Muscle of arm (tissue), 12 donors: Measurements from ENCODE around the gene MMP2. TPM values are rescaled to one million over a fixed set of nuclear protein-coding genes. Genes with fewer than 3 reads are reported as not detected.

Experiments
- DNase-seq: peaks from one replicate; pipeline ENCODE4 v3.0.0-alpha.2; 2013
- polyA plus RNA-seq, 12 donors: library from polyadenylated mRNA; unstranded; fragments of 120-200 nt; gene quantifications; one replicate each; pipeline ENCODE4 v1.2.1, GENCODE V29; 2013; ENCODE audit not compliant: insufficient read length in 12 of 12

Gene MMP2
- polyA plus RNA-seq, 12 donors: 269 to 849 (median 541) TPM; not detected in 1

DNA sequence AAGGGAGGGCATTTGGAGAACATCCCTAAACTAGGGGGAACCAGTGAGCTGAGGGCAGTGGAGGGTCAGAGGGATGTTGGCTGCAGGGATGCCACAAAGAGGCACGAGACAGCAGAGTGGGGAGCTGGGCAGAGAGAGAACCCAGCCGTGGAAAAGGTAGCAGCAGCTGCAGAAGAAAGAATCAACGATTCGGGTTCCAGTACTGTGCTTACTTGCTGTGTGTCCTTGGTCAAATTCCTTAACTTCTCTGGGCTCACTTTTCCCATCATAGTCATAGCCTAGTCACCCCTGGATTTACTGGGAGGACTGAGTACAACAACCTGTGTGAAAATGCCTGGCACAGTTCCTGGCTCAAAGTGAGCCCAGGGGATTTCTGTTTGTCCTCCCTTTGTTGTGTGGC lies 12.8 kb upstream of the MMP2 start:
- no peak for DNase-seq

DNA sequence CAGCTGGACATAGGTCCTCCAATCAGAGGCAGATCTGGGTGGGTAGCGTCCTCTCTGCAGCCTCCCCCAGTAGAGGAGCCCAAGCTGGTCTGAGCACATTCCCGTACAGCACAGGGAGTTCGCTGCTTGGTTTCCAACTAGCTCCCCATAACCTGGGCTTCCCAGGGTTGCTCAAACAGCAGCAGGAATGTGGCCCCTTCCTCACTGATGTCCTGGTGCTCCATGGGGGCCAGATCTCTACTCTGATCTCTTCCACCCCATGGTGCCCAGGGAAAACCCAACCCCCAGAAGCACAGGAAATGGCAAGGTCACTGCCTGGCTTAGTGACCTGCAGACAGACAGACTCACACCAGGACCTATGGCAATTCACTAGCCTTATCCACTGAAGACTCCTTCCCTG lies 11.1 kb upstream of the MMP2 start:
- DNase-seq: no peak

DNA sequence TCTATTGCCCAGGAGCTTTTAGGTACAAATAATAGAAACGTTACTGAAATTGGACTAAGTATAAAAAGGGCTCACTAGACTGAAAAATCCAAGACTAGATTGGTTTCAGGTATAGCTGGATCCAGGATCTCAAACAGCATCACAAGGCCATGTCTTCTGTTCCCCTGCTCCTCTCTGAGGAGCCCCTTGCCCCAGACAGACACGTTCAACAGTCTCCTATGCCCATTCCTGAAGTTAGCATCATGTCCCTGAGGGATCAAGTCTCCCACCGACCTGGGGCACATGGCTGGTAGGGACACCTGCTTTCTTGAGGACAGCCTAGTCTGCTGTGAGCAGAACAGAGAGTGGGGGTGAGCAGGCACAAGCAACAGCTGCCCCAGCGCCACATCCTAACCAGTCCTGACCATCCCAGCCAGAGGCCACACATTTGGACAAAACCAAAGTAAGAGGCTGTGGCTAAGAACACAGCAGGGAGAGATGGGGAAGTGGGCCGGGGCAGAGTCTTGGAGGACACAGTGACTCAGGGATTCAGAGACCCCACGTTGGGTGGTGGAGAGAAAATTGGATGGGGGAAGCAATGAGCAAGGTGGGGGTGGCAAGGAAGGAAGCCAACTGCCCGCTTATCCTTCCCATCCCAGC lies 10.5 kb upstream of the MMP2 start:
- DNase-seq: no peak

DNA sequence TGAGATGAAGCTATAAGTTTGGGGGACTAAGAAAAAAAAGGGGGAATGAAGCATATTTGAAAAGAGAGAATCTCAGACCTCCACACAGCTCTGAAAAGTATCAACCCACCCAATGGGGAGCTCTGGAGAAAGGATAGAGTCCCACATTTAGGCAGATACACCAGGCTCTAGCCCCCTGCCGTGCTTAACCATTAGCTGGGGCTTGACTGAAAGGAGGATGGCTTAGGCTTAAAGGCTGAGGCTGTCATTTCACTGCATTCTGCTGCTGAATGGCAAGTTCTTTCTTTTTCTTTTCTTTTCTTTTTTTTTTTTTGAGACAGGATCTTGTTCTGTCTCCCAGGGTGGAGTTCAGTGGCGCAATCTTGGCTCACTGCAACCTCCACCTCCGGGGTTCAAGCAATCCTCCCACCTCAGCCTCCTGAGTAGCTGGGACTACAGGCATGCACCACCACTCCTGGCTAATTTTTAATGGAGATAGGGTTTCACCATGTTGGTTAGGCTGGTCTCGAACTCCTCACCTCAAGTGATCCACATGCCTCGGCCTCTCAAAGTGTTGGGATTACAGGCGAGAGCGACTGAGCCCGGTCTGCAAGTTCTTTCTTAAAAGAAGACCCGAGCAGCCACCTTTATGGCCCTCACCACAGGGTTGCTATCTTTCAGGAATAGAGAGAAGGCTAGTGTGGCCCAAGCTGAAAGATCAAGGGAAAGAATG lies 9.0 kb upstream of the MMP2 start:
- no peak for DNase-seq

DNA sequence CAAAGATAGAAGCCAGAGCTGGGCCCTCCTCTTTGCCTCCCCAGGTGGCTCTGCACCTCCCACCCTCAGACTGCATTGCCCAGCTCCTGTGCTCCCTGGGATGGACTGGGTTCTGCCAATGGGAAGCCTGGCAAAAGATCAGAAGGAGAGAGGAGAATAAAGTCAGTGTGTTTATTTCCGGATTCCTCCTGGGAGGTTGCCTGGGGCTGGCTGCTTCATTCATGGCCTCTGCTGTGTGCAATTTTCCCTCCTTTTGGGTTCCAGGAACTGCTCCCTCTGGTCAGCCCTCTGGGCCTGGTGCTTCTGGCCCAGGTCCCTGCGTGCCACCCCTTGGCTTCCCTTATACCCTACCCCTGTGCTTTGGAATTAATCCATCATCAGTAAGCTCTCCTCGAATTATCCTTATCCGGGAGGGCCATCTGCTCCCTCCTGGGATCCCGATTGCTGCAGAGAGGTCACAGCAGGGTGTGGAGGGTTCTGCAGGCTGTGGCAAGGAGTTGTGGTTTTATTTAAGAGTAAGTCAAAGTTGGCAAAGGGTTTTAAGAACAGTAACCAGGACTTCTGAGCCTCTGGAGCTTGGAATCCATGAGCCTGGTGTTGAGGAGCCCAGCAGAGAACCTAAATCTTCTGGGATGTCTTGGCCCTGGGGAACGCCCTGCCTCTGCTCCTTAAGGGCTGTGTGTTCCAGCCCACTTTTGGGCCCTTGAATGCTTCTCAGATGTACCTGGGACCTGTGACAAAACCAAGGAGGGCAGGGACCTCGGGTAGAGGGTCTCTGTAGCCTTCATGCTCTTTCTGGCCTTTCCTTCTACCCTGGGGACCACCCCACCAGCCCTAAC lies 8.2 kb upstream of the MMP2 start:
- DNase-seq: no peak

DNA sequence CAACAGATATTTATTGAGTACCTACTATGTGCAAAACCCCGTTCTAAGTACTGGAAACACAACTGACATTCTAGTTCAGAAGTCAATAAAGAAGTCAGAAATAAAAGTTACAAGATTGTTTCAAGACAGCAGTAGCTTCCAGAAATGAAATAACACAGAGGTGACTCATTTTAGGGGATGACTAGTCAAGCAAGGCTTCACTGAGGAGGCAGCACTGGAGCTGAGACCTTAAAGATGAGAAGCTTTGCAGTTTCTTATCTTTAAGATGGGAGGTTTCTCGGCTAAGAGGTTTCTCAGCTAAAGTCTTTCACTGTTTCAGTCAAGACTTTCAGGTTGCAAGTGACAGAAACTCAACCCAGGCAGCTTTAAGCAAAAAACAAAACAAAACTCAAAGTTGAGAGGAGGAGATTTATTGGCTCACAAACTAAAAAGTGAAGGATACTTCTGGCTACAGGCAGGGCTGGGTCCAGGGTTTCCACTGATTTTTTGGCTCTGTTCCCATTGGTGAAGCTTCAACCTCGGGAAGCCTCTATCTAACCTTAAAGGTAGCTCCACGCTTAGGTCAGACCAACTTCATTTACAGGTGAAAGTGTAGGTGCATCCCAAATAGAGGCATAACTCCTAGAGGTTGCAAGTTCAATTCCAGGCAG lies 7.4 kb upstream of the MMP2 start:
- DNase-seq: no peak

DNA sequence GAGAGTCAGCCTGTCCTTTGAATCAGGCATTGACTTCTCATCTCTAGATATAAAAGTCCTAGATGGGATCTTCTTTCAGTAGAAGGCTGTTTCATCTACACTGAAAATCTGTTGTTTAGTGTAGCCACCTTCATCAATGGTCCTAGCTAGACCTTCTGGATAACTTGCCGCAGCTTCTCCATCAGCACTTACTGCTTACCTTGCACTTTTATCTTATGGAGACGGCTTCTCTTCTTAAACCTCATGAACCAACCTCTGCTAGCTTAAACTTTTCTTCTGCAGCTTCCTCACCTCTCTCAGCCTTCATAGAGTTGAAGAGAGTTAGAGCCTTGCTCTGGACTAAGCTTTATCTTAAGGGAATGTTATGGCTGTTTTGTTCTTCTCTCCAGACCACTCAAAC lies 5.4 kb upstream of the MMP2 start:
- DNase-seq: no peak

DNA sequence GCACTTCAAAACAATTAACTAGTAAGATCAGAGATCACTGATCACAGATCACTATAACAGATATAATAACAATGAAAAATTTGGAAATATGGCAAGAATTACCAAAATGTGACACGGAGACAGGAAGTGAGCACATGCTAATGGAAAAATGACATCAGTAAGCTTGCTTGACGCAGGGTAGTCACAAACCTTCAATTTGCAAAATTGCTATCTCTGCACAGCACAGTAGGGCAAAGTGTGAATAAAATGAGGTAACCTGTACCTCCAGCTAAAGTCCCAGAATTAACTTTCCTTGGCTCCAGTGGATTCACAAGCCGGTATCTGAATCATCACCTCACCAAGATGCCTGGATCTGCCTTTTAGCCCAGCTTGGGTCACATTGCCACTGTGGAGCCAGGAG lies 4.2 kb upstream of the MMP2 start:
- DNase-seq: no peak

DNA sequence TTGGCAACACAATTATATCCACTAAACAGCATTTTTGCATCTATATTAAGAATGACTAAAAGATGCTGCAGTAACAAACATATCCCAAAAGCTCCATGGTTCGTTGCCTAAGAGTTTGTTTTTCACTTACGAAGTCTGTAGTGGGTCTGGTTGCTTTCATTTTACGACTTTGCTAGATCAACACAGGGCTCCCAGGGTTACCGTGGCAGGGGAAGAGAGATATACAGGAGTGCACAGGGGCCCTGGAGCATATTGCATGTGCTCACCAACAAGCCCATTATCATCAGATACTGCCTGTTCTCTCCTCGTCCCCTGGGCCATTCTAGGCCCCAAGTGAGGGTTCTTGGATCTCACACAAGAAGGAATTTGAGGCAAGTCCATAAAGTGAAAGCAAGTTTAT lies 3.1 kb upstream of the MMP2 start:
- DNase-seq: peak; percentile 52

DNA sequence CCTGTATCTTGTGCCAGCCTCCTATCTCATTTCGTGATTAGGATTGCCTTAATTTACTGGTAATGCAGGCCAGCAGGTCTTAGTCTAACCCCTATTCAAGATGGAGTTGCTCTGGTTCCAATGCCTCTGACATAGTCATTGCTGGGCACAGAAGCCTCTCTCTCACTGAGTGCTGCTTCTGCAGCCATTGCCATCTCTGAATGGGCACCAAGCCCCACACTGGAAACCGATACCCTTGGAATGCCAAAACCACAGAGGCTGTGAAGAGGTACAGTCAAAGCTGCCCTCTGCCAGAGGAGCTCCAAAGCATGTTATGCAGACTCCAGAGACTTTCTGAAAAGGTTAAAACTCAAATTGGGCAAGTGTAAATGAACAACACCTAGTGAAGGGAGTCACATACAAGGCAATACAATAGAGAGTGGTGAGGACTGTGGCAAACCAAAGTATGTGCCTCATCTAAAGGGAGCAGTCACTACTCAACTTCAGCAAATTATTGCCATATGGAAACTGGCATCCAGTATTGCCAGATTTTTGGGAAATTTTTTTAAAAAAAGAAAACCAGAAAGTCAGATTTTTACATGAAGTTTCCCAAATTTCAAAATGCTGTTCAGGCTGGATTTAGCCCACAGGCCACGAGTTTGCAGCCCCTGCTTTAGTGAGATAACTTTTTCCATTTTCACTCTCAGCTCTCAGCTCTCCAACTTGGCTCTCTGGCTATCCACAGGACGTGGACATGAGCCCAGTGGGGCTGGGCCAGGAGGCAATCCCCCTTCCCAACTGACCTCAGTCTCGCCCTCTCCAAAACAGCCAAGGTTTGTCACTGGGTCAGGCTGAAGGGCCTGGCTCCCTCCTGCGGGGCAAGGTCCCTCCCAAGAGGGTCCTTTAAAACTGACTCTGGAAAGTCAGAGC lies 2.1 kb upstream of the MMP2 start:
- peak; percentile 90 for DNase-seq

DNA sequence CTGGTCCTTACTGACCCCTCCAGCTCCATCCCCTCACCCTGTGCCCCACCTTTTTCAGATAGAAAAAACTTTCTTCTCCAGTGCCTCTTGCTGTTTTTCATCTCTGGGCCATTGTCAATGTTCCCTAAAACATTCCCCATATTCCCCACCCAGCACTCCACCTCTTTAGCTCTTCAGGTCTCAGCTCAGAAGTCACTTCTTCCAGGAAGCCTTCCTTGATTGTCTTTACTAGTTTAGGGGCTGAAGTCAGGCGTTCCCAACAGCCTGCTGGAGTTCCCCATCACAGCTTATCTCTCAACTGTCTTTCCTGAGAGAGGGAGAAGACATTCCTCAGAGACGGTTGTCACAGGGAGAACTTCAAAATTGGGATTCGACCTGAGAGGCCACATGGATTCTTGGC lies 1.3 kb upstream of the MMP2 start:
- no peak for DNase-seq

DNA sequence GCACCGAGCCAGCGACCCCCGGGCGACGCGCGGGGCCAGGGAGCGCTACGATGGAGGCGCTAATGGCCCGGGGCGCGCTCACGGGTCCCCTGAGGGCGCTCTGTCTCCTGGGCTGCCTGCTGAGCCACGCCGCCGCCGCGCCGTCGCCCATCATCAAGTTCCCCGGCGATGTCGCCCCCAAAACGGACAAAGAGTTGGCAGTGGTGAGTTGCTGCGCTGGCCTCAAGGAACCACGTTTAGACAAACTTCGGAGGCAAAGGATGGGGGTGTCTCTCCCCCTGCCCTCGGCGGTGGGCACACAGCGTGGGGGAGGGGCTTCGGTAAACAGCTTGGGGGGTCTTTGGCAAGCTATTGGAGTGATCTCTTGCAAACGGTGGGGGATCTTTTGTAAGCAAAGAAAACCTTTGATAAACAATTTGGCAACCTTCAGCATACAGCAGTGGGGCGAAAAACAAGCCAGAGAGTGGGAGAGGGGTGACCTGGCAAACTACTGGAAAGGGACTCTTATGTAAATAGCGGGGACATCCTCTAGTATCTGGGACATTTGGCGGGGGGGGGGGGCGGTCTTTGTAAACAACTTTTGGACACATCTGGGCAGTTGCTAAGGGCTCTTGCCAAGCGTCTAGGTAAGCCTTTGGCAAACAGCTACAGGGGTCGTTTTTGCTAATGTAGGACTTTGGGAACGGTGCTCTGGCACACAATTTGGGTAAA lies 587 bp downstream of the MMP2 start:
- no peak for DNase-seq

DNA sequence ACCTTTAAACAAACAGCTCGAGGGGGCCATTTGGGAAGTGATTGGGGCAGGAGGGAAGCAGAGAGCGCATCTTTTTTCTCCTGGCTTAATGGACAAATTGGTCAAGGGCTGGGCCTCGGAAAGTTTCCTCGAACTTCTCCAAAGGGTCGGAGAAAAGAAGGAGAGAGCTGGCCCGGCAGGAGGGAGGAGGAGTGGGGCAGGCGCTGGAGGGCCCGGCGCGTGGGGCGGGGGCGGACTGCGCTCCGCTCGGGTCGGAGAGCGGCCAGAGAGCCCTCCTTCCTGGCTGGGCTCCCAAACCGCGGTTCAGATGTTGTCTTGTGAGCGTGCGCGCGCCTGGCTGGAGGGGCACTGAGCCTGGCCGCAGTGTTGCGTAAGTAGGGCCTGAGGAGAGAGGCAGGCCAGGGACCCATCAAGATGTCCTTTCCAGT lies 1.2 kb downstream of the MMP2 start:
- DNase-seq: peak; percentile 90

DNA sequence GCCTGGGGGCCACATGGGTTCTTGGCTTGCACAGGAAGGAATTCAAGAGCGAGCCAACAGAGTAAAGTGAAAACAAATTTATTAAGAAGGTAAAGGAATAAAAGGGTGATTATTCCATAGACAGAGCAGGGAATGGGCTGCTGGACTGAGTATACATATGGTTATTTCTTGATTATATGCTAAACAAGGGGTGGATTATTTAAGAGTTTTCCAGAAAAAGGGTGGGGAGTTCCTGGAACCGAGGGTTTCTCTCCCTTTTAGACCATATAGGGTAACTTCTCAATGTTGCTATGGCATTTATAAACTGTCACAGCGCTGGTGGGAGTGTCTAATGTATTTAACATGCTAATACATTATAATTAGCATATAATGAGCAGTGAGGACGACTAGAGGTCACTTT lies 2.0 kb downstream of the MMP2 start:
- no peak for DNase-seq

DNA sequence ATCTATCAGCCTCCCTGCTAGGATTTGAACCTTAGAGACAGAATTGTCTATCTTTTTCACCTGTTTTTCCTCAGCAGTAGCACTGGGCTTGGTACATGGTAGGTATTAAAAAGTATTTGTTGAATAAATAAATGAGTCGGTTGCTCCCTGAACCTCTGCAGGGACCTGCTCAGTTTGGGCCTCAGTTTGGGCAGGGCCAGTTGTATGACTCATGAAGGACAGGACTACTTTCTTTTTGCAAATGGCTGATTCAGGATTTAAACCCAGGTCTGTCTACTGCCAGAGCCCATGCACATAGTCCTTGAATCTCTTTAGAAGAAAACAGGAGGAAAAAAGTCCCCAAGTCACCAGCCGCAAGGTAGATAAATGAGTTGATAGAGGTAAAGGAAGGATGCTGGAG lies 3.1 kb downstream of the MMP2 start:
- no peak for DNase-seq

DNA sequence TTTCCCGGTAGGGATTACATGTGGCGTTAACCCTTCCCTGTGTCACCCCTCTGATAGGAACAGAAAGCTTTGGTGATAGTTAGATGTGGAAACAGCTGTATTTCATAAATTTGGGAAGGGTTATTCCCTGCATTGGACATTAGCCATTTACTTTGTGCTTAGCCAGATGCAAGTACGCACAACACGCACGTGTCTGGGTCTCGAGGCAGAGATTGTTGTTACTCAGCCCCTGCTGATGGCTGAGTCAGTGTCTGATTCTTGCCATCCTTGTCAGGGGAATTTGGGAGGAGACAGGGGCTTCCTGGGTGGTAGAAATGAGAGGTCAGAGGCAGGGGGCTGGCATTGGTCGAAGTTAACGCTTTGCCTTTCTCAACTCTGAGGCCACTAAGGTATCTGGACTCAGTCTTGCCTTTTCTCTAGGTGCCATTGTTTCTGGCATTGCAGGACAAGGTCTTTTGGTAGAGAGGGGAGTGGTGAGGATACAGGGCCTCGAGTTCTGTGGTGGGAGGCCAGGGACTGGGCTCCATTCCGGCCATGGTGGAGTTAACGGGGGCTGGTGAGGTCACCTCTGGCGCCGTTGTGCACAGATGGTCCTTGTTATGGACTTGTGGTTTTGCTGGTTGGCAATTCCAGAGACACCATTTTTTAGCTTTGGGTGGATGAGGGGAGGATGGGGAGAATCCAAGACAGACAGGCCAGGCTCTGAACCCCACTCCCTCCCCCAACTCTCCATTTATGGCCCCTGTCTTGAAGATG lies 8.2 kb downstream of the MMP2 start:
- no peak for DNase-seq

DNA sequence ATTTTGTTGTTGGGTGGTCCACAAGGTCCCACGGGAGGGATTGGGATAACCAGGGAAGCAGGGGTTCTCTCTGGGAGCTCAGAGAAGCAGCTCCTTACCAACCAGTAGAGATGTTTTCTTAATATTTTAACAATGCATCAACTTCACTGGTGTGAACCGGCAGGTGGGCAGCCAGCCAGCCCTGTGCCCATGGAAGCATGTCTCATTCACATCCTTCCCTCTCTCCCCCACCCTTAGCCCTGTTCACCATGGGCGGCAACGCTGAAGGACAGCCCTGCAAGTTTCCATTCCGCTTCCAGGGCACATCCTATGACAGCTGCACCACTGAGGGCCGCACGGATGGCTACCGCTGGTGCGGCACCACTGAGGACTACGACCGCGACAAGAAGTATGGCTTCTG lies 9.3 kb downstream of the MMP2 start:
- no peak for DNase-seq

DNA sequence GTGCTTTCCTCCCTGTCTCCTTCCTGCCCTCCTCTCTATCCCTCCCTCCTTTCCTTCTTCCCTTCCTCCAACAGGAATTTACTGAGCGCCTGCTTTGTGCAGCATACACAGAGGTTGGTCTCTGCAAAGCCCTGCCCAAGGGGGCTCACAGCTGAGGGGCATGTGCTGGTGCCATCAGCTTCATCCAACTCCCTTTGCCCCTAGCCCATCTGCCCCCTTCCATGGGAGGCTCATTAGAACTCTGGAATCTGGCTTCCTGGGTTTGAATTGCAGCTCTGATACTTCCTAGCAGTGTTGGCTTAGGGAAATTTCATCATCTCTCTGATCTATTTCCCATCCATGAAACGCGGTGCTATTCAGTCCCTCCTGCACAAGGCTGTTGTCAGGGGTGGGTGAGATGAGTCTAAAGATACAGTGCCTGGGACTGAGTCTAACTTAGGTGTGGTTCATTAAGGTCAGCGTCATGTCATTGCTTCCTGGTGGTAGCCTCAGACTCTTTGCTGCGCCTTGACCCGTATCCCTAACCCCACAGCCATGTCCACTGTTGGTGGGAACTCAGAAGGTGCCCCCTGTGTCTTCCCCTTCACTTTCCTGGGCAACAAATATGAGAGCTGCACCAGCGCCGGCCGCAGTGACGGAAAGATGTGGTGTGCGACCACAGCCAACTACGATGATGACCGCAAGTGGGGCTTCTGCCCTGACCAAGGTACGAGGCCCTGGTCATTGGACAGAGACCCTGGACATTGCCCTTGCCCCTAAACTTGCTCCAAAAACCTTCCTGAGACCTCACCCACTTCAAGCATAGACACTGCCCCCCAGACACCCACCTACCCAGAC lies 10.3 kb downstream of the MMP2 start:
- no peak for DNase-seq

DNA sequence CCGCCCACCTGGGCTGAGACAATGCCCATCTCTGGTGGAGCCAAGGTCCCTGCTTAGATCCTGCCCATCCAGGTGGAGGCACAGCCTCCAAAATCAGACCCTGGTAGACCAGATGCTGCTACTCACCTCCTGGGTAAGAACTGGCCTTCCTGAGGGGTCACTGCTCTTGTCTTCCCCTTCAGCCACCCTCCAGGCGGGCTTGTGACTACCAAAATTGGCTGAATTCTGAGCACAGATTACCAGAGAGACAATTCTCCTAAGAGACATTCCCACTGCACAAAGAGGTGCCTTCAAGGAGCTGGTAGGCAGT lies 10.9 kb downstream of the MMP2 start:
- DNase-seq: no peak
